Measurements from ENCODE around the gene TXNDC2.

TXNDC2 gene

DNA sequence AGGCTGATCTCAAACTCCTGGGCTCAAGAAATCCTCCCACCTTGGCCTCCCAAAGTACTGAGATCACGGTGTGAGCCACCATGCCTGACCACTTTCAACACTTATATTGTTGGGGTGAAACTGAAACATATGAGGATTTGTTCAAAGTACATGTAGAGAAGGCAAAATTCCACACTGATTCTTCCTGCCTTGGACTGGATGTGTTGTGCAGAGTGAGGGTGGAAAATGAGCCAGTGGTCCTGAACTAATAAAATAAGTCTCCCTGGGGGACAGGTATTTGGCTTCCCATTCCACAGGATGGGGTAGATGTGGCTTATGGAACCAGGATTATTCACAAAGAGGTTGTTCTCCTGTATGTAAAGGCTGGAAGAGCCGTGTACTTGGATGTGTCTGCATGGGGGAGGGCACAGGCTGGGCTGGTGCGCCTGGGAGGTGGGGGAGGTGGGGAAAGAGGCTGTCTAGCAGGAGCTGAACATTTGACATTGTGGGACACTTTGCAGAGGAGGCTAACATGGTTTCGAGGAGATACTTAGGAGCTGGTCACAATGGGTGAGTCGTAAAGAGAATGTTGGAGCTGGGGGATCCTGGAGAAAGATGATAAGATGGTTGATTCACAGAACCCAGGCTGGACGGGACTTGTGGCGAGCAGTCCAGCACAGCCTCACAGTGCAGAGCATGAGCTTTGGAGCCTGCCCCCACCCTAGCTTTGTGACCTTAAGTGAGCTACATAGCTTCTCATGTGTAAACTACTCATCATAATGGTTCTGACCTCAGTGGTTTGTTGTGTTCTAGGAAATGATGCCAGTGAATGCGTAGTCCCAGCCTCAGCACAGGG, at the start of gene TXNDC2:
Gene TXNDC2, plus strand, starts transcription at position 804 of the 835 bp plus-strand sequence. CDS start 708 bp downstream, outside the sequence.
- POLR2A ChIA-PET, result no interaction called here
- TF ChIP-seq FOXA1 (IDR thresholded peaks at IDR 0.05), result no peak
- no peak for TF ChIP-seq FOXK2 (IDR thresholded peaks at IDR 0.05)
- no peak for TF ChIP-seq SUZ12 (IDR thresholded peaks at IDR 0.05)
- TF ChIP-seq PKNOX1 (IDR thresholded peaks at IDR 0.05), result no peak
- DNase-seq (ENCODE audit: extremely low spot score), result no peak
- CTCF ChIA-PET, result interaction anchor here (0.6 to 0.7 kb wide), 2 partner anchors 30 to 65 kb away, joined by 3 to 4 read pairs; no protein-coding TSS in a partner anchor

DNA sequence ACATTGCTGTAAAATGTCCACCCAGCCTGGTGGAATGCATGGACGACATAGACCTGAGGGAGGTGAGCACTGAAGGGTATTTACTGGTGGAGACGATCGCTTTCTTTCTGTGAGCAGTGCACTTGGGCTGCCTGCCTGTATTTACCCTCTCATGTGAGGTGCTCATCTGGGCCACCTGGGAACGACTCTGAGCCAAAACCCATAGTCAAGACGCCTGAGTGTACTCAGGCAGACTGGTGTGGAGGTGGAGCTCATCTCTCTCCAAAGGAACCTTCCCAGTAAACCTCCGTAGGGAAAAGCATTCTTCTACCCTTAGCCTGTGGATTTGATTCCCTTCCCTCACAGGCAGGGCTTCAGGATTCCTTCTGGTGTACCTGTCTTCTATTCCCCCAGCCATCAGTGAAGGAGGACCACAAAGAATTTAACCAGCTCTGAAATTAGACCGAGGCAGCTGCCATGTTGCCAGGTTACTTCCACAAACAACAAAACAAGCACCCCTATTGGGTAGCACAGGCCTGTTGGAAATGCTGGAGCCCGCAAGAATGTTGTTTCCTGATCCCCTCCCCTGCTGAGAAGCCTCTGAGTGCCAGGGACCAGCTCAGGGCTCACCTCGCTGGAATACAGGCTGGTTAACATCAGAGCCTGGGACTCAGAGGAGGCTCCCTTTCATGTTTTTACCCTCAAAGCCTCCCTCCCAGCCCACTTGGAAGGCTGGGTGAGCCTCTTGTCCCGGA, 47.5 kb upstream of the TXNDC2 start:
- no peak for TF ChIP-seq ARNT (IDR thresholded peaks at IDR 0.05)
- no peak for TF ChIP-seq PKNOX1 (IDR thresholded peaks at IDR 0.05)
- no peak for TF ChIP-seq SP1 (IDR thresholded peaks at IDR 0.05)
- TF ChIP-seq LEF1 (IDR thresholded peaks at IDR 0.05; ENCODE audit: borderline replicate concordance), result no peak
- TF ChIP-seq TARDBP (IDR thresholded peaks at IDR 0.05), result no peak
- TF ChIP-seq HDGF (IDR thresholded peaks at IDR 0.05; ENCODE audit: borderline replicate concordance), result no peak
- no peak for TF ChIP-seq SUZ12 (IDR thresholded peaks at IDR 0.05)
- TF ChIP-seq BHLHE40 (IDR thresholded peaks at IDR 0.05; ENCODE audit: borderline replicate concordance), result no peak
- no peak for TF ChIP-seq CTBP1 (IDR thresholded peaks at IDR 0.05; ENCODE audit: borderline replicate concordance)
- CTCF ChIA-PET, result no interaction called here
- no peak for DNase-seq (ENCODE audit: extremely low spot score)
- POLR2A ChIA-PET, result no interaction called here

DNA sequence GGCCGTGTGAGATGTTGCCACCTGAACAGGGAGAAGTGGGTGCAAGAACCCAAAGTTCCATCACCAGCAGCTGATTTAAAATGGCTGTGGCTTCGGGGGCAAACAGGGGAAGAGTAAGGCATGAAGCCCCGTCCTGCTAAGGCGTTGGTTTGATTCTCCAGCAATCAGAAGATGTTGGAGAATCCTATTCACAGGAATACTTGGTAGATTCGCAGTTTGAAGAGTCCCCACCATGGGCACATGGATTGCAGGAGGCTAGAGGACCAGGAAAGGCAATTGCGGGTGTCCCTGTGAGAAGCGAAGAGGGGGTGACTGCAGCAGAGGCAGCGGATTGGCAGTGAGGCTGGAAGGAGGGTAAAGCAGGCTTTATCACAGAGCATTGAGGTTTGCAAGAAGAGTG, 46.6 kb upstream of the TXNDC2 start:
- ChIA-PET POLR2A (no interaction called here), CTCF (no interaction called here)
- TF ChIP-seq FOXM1 (IDR thresholded peaks at IDR 0.05; ENCODE audit: borderline replicate concordance) (no peak), FOXA1 (IDR thresholded peaks at IDR 0.05) (no peak), L3MBTL2 (conservative IDR thresholded peaks at IDR 0.05) (no peak), PKNOX1 (IDR thresholded peaks at IDR 0.05) (no peak), SUZ12 (IDR thresholded peaks at IDR 0.05) (no peak), ELF4 (IDR thresholded peaks at IDR 0.05) (no peak), HDGF (IDR thresholded peaks at IDR 0.05; ENCODE audit: borderline replicate concordance) (no peak), SP1 (IDR thresholded peaks at IDR 0.05) (no peak), LEF1 (IDR thresholded peaks at IDR 0.05; ENCODE audit: borderline replicate concordance) (no peak), ARNT (IDR thresholded peaks at IDR 0.05) (no peak)
- no peak for DNase-seq (ENCODE audit: extremely low spot score)

DNA sequence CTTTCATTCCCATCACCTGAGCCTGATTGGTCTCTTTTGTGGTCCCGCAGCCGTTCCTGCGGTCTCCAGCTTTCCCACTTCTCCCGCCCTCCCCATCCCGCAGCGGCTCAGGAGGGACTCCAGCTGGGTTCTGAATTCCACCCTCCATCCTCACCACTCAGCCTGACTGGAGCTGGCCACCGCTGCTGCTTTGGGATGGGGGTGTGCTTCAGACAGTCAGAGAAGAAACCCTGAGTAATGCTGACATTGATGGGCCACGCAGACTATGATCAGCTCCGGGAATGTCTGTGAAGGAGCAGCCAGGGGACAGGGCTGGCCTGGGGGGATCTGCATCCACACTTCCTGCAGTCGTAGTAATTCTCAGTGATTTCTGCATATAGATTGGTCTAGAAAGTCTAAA, 45.9 kb upstream of the TXNDC2 start:
- ChIA-PET POLR2A (no interaction called here), CTCF (no interaction called here)
- no peak for DNase-seq (ENCODE audit: extremely low spot score)
- TF ChIP-seq FOXK2 (IDR thresholded peaks at IDR 0.05), result no peak
- no peak for TF ChIP-seq HDGF (IDR thresholded peaks at IDR 0.05; ENCODE audit: borderline replicate concordance)
- TF ChIP-seq ZNF384 (IDR thresholded peaks at IDR 0.05), result no peak
- TF ChIP-seq CTBP1 (IDR thresholded peaks at IDR 0.05; ENCODE audit: borderline replicate concordance), result no peak
- no peak for TF ChIP-seq FOXM1 (IDR thresholded peaks at IDR 0.05; ENCODE audit: borderline replicate concordance)
- no peak for TF ChIP-seq BHLHE40 (IDR thresholded peaks at IDR 0.05; ENCODE audit: borderline replicate concordance)
- no peak for TF ChIP-seq ARNT (IDR thresholded peaks at IDR 0.05)
- no peak for TF ChIP-seq ELF4 (IDR thresholded peaks at IDR 0.05)
- no peak for TF ChIP-seq LEF1 (IDR thresholded peaks at IDR 0.05; ENCODE audit: borderline replicate concordance)
- TF ChIP-seq PKNOX1 (IDR thresholded peaks at IDR 0.05), result no peak
- TF ChIP-seq FOXA1 (IDR thresholded peaks at IDR 0.05), result no peak

GRCh38 chr18:9841752-9842151, 44.0 kb upstream of the TXNDC2 start:
- ChIA-PET POLR2A (no interaction called here), CTCF (no interaction called here)
- no peak for DNase-seq (ENCODE audit: extremely low spot score)
- no peak for TF ChIP-seq SP1 (IDR thresholded peaks at IDR 0.05)
- no peak for TF ChIP-seq CTBP1 (IDR thresholded peaks at IDR 0.05; ENCODE audit: borderline replicate concordance)
- no peak for TF ChIP-seq FOXM1 (IDR thresholded peaks at IDR 0.05; ENCODE audit: borderline replicate concordance)
- TF ChIP-seq SUZ12 (IDR thresholded peaks at IDR 0.05), result no peak
- TF ChIP-seq TARDBP (IDR thresholded peaks at IDR 0.05), result no peak
- no peak for TF ChIP-seq HDGF (IDR thresholded peaks at IDR 0.05; ENCODE audit: borderline replicate concordance)
- TF ChIP-seq ELF4 (IDR thresholded peaks at IDR 0.05), result no peak
- TF ChIP-seq L3MBTL2 (conservative IDR thresholded peaks at IDR 0.05), result no peak

DNA sequence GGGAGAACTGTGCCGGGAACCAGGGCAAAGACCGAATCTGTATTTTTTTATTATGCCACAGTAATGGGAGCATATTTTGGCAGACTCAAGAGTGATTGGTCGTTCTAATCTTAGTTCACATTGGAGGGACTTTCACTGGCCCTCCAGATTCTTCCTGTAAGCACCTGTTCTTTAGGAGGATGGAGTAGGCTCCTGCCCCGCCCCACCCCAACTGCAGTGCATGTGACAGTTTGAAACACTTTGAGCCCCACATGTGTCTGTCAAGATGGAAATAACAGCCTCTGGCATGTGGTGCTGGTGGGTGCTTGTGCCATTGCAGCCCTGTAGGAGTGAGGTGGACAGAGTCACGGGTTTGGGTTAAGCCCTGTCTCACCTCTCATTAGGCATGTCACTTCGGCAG, 43.3 kb upstream of the TXNDC2 start:
- TF ChIP-seq FOXA1 (IDR thresholded peaks at IDR 0.05) (no peak), LEF1 (IDR thresholded peaks at IDR 0.05; ENCODE audit: borderline replicate concordance) (no peak), TARDBP (IDR thresholded peaks at IDR 0.05) (no peak), SUZ12 (IDR thresholded peaks at IDR 0.05) (no peak), ELF4 (IDR thresholded peaks at IDR 0.05) (no peak), SP1 (IDR thresholded peaks at IDR 0.05) (no peak), ZNF384 (IDR thresholded peaks at IDR 0.05) (no peak), BHLHE40 (IDR thresholded peaks at IDR 0.05; ENCODE audit: borderline replicate concordance) (no peak), FOXM1 (IDR thresholded peaks at IDR 0.05; ENCODE audit: borderline replicate concordance) (no peak), L3MBTL2 (conservative IDR thresholded peaks at IDR 0.05) (no peak), CTBP1 (IDR thresholded peaks at IDR 0.05; ENCODE audit: borderline replicate concordance) (no peak), HDGF (IDR thresholded peaks at IDR 0.05; ENCODE audit: borderline replicate concordance) (no peak), FOXK2 (IDR thresholded peaks at IDR 0.05) (no peak), ARNT (IDR thresholded peaks at IDR 0.05) (no peak), NFRKB (IDR thresholded peaks at IDR 0.05) (no peak), PKNOX1 (IDR thresholded peaks at IDR 0.05) (no peak)
- POLR2A ChIA-PET, result no interaction called here
- CTCF ChIA-PET, result no interaction called here
- no peak for DNase-seq (ENCODE audit: extremely low spot score)
